ENCODE measurements around the gene UBD.

DNA sequence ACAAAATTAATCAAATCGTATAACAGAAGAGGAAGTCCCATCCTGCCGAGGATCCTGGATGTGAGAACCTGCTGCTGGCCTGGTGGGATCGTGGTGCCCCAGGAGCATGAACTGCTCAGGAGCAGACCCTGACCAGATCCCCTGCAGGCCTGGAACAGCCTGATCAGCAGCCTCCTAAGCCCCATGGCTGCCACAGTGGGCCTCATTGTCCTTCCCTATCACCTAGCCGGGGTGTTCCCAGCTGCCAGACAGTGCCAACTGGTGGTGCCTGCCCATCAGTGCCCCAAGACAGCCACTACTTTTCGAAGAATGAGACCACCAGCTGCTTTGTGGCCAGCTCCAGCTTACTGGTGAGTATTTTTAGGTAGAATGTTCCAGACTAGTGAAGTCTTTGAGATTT, 52.2 kb downstream of the UBD start:
- TF ChIP-seq, protein P1, sequence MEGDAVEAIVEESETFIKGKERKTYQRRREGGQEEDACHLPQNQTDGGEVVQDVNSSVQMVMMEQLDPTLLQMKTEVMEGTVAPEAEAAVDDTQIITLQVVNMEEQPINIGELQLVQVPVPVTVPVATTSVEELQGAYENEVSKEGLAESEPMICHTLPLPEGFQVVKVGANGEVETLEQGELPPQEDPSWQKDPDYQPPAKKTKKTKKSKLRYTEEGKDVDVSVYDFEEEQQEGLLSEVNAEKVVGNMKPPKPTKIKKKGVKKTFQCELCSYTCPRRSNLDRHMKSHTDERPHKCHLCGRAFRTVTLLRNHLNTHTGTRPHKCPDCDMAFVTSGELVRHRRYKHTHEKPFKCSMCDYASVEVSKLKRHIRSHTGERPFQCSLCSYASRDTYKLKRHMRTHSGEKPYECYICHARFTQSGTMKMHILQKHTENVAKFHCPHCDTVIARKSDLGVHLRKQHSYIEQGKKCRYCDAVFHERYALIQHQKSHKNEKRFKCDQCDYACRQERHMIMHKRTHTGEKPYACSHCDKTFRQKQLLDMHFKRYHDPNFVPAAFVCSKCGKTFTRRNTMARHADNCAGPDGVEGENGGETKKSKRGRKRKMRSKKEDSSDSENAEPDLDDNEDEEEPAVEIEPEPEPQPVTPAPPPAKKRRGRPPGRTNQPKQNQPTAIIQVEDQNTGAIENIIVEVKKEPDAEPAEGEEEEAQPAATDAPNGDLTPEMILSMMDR (conservative IDR thresholded peaks at IDR 0.05; ENCODE audit: low read depth, low read length), result no peak
- no peak for TF ChIP-seq EZH2 (IDR thresholded peaks at IDR 0.05; ENCODE audit: low read length, unreplicated experiment)

All from PC-3 (cell line).